Measurements from ENCODE around the gene ARHGAP42.

Gene ARHGAP42

DNA sequence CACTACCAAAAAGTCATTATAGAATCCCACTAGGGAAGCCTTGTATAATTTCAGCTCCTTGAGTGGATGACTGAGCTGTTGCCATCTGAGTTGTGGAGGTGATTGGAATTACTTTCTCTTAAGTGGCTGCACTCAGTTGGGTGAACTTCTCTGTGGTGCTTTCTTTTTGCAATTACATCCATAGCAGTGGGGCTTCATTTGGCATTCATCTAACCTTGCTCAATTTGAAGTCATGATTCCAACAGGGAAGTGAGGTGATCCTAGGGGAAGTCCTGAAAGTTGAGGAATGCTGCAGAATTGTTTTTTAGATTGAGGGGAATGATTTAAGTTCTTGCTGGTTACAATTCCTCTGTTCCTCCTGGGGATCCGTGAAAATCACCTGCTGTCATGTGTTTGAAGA, 39.6 kb downstream of the ARHGAP42 start:
- H3K36me3 ChIP-seq (ENCODE audit: control insufficient read depth, insufficient read depth, low read length): no peaks in the 10 kb centered on the region
- 0 to 13% methylated on average over 1 of the region's 1 CpG for WGBS, 2 experiments (ENCODE audit: insufficient coverage in 2 of 2)
- H3K4me3 ChIP-seq (ENCODE audit: extremely low read depth, insufficient read depth, low read length, poor library complexity, severe bottlenecking): no peak overlapping the region
- H3K4me1 ChIP-seq (ENCODE audit: control insufficient read depth, insufficient read depth, low read length, poor library complexity, severe bottlenecking): peaks cover 7% of the 10 kb centered on the region
- no peaks in the 10 kb centered on the region for H3K9me3 ChIP-seq (ENCODE audit: control insufficient read depth, low read length)
- H3K27ac ChIP-seq (ENCODE audit: low read depth, low read length, severe bottlenecking): no peak overlapping the region

DNA sequence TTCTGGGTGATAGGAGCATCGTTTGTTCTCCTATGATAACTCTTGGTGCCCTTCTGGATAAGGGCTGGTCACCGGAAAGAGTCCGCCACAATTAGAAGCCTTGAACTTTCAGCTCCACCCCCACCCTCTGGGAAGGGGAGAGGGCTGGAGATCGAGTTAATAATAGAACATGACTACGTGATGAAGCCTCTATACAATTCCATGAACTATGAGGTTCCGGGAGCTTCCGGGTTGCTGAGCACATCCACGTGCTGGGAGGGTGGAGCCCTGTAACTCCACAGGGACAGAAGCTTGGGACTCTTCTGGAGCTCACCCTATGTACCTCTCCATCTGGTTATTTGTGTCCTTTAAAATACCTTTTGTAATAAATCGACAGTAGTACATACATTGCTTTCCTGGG, 40.3 kb downstream of the ARHGAP42 start:
- H3K9me3 ChIP-seq (ENCODE audit: control insufficient read depth, low read length): no peaks in the 10 kb centered on the region
- H3K36me3 ChIP-seq (ENCODE audit: control insufficient read depth, insufficient read depth, low read length): no peaks in the 10 kb centered on the region
- H3K27ac ChIP-seq (ENCODE audit: low read depth, low read length, severe bottlenecking): no peak overlapping the region
- 76 to 89% methylated on average over 5 of the region's 9 CpGs for WGBS, 2 experiments (ENCODE audit: insufficient coverage in 2 of 2)
- peaks cover 7% of the 10 kb centered on the region for H3K4me1 ChIP-seq (ENCODE audit: control insufficient read depth, insufficient read depth, low read length, poor library complexity, severe bottlenecking)
- H3K4me3 ChIP-seq (ENCODE audit: extremely low read depth, insufficient read depth, low read length, poor library complexity, severe bottlenecking): no peak overlapping the region

DNA sequence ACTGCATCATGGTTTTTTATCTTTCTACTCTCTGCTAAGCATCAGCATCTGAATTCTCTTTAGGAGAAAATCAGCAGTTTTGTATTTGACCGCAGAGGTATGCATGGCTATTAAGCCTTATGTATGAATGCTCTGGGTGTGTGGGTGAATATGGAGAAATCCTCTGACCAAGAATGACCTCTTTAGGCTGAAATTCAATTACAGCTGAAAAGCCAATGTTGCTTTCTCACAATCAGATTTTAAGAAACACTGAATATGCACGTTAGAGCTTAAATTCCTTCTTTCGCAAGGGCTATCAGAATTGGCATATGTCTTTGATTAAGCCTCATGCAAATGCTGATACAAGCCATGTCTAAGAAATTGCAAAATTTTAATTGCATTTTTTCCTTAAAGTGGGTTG, 43.2 kb downstream of the ARHGAP42 start:
- Histone ChIP-seq H3K27ac (ENCODE audit: low read depth, low read length, severe bottlenecking) (no peak overlapping the region), H3K4me1 (ENCODE audit: control insufficient read depth, insufficient read depth, low read length, poor library complexity, severe bottlenecking) (peaks cover 7% of the 10 kb centered on the region), H3K4me3 (ENCODE audit: extremely low read depth, insufficient read depth, low read length, poor library complexity, severe bottlenecking) (no peak overlapping the region), H3K9me3 (ENCODE audit: control insufficient read depth, low read length) (no peaks in the 10 kb centered on the region), H3K36me3 (ENCODE audit: control insufficient read depth, insufficient read depth, low read length) (no peaks in the 10 kb centered on the region)
- 77 to 82% methylated on average over 3 of the region's 3 CpGs for WGBS, 2 experiments (ENCODE audit: insufficient coverage in 2 of 2)

DNA sequence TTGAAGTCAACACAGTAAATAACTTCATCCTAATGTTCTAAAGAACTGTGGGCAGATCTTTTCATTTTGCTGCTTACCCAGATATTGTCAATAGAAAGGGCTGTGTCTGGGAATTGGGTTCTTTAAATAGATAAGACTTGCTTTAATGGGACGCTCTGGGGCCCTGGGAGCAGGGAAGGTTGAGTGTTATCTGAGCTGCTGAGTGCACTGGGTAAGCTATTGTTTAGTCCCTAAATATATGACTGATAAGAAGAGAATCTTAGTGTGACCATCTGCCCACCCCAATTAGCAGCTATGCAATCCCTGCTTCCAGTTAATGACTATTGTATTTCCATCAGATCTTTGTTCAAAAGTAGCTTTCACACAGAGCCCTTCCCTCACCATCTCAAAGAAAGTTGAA, 44.4 kb downstream of the ARHGAP42 start:
- no peaks in the 10 kb centered on the region for H3K36me3 ChIP-seq (ENCODE audit: control insufficient read depth, insufficient read depth, low read length)
- peaks cover 9% of the 10 kb centered on the region for H3K4me1 ChIP-seq (ENCODE audit: control insufficient read depth, insufficient read depth, low read length, poor library complexity, severe bottlenecking)
- 50 to 64% methylated on average over 1 of the region's 1 CpG for WGBS, 2 experiments (ENCODE audit: insufficient coverage in 2 of 2)
- H3K4me3 ChIP-seq (ENCODE audit: extremely low read depth, insufficient read depth, low read length, poor library complexity, severe bottlenecking): no peak overlapping the region
- no peaks in the 10 kb centered on the region for H3K9me3 ChIP-seq (ENCODE audit: control insufficient read depth, low read length)
- H3K27ac ChIP-seq (ENCODE audit: low read depth, low read length, severe bottlenecking): no peak overlapping the region

DNA sequence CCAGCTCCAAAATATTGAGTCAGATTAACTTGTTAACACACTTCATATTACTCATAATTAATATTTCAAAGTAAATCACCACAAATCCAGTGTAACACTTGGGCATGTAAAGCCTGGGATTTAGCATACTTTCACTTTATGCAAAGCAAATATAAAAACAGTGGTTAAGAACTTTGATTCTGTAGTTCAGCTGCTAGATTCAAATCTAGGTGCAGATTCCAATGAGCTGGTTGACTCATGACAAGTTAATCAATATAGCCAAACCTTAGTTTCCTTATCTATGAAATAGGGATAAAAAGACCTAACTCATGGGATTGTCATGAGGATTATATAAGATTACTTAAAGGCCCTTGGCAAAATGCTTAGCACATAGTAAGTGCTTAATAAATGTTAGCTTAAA, 45.9 kb downstream of the ARHGAP42 start:
- Histone ChIP-seq H3K4me3 (ENCODE audit: extremely low read depth, insufficient read depth, low read length, poor library complexity, severe bottlenecking) (no peak overlapping the region), H3K4me1 (ENCODE audit: control insufficient read depth, insufficient read depth, low read length, poor library complexity, severe bottlenecking) (peaks cover 8% of the 10 kb centered on the region), H3K9me3 (ENCODE audit: control insufficient read depth, low read length) (no peaks in the 10 kb centered on the region), H3K27ac (ENCODE audit: low read depth, low read length, severe bottlenecking) (no peak overlapping the region), H3K36me3 (ENCODE audit: control insufficient read depth, insufficient read depth, low read length) (no peaks in the 10 kb centered on the region)

DNA sequence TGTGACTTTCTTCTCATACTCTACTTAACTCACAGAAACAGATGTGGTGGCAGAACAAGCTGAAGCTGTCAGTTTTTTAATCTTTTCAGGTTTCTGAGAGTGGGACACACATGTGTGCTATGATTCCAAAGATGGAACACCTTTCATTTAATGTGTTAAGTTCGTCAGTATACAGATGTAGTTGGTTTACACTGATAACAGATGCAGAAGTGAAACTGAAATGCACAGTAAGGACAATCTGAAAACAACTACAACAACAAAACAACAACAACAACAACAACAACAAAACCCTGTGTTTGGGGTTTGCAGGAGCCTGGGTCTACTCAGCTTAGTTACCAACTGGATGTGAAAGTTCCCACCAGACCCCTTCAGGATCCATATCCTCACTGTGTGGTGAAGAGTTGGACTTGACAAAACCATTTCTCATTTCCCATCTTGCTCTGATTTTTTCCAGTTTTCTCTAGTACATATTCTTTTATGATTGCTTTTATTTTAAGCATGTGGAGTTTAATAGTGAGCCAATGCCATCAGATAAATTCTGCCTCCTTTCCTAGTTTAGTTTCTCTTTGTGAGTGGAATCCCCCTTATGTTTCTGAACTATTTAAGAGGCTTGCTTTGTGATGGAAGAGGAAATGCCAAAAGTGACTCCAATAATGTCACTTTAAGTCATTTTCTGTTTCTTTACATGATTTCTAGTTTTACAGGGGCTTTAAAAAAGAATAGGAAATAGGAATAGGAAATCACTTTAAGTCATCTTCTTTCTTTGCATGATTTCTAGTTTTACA, 47.8 kb downstream of the ARHGAP42 start:
- Histone ChIP-seq H3K9me3 (ENCODE audit: control insufficient read depth, low read length) (no peaks in the 10 kb centered on the region), H3K36me3 (ENCODE audit: control insufficient read depth, insufficient read depth, low read length) (no peaks in the 10 kb centered on the region), H3K4me1 (ENCODE audit: control insufficient read depth, insufficient read depth, low read length, poor library complexity, severe bottlenecking) (peaks cover 15% of the 10 kb centered on the region), H3K4me3 (ENCODE audit: extremely low read depth, insufficient read depth, low read length, poor library complexity, severe bottlenecking) (no peak overlapping the region), H3K27ac (ENCODE audit: low read depth, low read length, severe bottlenecking) (no peak overlapping the region)
- no CpG with 5 or more reads among the region's 1 CpG for WGBS, 2 experiments (ENCODE audit: insufficient coverage in 2 of 2)

DNA sequence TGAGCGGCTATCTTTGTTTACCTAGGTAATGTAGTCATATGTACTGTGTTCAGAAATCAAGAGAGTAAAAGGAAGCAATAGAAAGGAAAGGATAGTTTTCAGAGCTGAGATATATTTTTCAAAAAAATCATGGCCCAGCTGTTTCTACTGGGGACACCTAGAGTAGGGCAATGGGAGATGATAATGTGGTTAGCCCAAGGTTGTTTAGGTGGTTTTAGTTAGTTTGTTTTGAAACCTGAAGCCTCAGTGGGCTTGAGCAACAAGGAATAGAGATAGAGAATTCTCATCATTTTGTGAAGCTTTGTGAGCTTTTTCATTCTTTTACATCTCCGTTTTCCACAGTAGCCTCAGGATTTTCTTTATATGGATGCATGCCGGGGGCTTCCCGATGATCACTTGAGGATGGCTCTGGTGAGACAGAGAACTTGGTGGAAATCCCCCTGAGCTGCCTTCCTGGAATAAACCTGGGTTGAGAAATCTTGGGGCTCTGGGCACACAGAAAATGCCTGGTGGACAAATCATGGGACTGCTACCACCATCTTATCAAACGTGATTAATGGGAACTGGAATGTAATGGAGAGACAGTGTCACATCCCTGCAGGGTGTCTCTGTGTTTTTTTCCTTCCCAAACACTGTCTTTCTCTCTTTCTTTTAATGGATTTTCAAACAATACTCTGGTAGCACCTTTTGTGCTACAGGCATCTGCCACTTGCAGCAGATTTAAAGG, 49.0 kb downstream of the ARHGAP42 start:
- WGBS, 2 experiments (ENCODE audit: insufficient coverage in 2 of 2): 91 to 93% methylated on average over 2 to 4 of the region's 5 CpGs
- Histone ChIP-seq H3K36me3 (ENCODE audit: control insufficient read depth, insufficient read depth, low read length) (no peaks in the 10 kb centered on the region), H3K4me3 (ENCODE audit: extremely low read depth, insufficient read depth, low read length, poor library complexity, severe bottlenecking) (no peak overlapping the region), H3K27ac (ENCODE audit: low read depth, low read length, severe bottlenecking) (no peak overlapping the region), H3K9me3 (ENCODE audit: control insufficient read depth, low read length) (no peaks in the 10 kb centered on the region), H3K4me1 (ENCODE audit: control insufficient read depth, insufficient read depth, low read length, poor library complexity, severe bottlenecking) (peaks cover 26% of the 10 kb centered on the region)

DNA sequence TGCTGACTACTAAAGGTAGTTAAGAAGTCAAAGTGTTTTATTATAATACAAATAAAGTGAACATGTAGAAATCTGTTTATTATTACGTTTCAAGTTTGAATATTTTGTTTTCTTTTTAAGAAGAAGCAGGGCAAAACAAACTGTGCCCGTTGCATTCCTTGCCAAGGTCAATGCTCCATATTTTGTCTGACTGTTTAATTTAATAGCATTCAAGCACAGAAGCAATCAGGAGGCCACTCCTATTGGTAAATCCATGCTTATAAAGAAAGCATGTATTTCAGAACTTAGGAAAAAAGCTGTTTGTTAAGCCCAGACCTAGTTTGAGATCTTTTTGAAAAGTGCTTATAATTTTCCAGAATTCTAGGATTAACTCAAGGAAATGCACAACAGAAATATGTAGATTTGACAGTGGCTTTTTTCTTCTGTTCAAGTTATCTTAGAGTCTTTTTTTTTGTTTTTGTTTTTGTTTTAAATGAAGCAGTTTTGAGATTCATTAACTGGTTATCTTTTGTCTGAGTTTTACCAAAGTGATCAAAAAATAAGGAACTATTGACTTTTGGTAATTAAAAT, 51.7 kb downstream of the ARHGAP42 start:
- Histone ChIP-seq H3K4me3 (ENCODE audit: extremely low read depth, insufficient read depth, low read length, poor library complexity, severe bottlenecking) (no peak overlapping the region), H3K9me3 (ENCODE audit: control insufficient read depth, low read length) (no peaks in the 10 kb centered on the region), H3K27ac (ENCODE audit: low read depth, low read length, severe bottlenecking) (peak overlapping the region; percentile 86), H3K36me3 (ENCODE audit: control insufficient read depth, insufficient read depth, low read length) (no peaks in the 10 kb centered on the region), H3K4me1 (ENCODE audit: control insufficient read depth, insufficient read depth, low read length, poor library complexity, severe bottlenecking) (peaks cover 36% of the 10 kb centered on the region)
- no CpG with 5 or more reads among the region's 2 CpGs for WGBS, 2 experiments (ENCODE audit: insufficient coverage in 2 of 2)

DNA sequence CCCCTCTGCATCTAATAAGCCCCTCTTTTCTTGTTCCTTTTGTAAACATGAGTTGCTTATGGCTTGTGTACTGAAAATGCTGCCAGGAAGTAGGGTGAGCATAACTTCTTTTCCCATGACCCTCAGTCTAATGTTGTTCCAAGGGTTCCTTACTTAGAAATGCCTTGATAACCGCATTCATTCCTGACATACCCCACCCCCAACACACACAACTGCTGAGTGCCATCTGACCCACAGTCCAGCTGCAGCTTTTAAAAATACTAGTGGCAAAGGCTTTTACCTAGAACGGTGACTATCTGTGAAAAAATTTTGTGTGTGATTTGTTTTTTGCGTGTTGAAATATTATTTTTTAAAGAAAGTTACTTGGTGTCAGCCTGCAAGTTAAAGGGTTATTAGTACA, 52.6 kb downstream of the ARHGAP42 start:
- 17 to 29% methylated on average over 1 of the region's 3 CpGs for WGBS, 2 experiments (ENCODE audit: insufficient coverage in 2 of 2)
- no peaks in the 10 kb centered on the region for H3K9me3 ChIP-seq (ENCODE audit: control insufficient read depth, low read length)
- no peak overlapping the region for H3K4me3 ChIP-seq (ENCODE audit: extremely low read depth, insufficient read depth, low read length, poor library complexity, severe bottlenecking)
- no peaks in the 10 kb centered on the region for H3K36me3 ChIP-seq (ENCODE audit: control insufficient read depth, insufficient read depth, low read length)
- H3K4me1 ChIP-seq (ENCODE audit: control insufficient read depth, insufficient read depth, low read length, poor library complexity, severe bottlenecking): peaks cover 36% of the 10 kb centered on the region
- H3K27ac ChIP-seq (ENCODE audit: low read depth, low read length, severe bottlenecking): peak overlapping the region; percentile 86

DNA sequence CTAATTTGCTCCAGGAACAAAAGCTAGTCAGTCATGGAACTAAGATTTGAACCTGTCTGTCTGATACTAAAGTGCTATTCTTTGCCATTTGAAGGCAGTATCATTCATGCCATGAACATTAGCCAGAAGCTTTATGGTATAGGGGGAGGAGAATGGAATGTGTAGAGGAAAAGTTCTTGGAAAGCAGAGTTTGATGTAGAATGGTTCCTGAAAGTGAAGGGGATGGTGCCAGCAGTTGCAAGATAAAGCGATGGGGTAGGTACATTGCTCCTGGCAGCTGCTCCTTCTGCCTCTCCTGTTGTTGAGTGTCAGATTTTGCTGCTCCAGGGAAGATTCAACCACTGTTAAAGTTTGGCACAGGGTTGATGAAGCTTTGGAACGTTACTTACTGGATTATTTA, 53.4 kb downstream of the ARHGAP42 start:
- H3K9me3 ChIP-seq (ENCODE audit: control insufficient read depth, low read length): no peaks in the 10 kb centered on the region
- H3K4me3 ChIP-seq (ENCODE audit: extremely low read depth, insufficient read depth, low read length, poor library complexity, severe bottlenecking): no peak overlapping the region
- peak overlapping the region; percentile 86 for H3K27ac ChIP-seq (ENCODE audit: low read depth, low read length, severe bottlenecking)
- no peaks in the 10 kb centered on the region for H3K36me3 ChIP-seq (ENCODE audit: control insufficient read depth, insufficient read depth, low read length)
- H3K4me1 ChIP-seq (ENCODE audit: control insufficient read depth, insufficient read depth, low read length, poor library complexity, severe bottlenecking): peaks cover 36% of the 10 kb centered on the region
- WGBS, 2 experiments (ENCODE audit: insufficient coverage in 2 of 2): 88% methylated on average over 1 of the region's 2 CpGs; no CpG with 5 or more reads in 1 of the 2 experiments

Data from mesodermal cell (in vitro differentiated cells).